GM12891 (cell line): ENCODE data around the gene GEMIN2.

Source experiments
- PAX5 ChIP-seq: IDR thresholded peaks from 2 replicates; pipeline ENCODE4 v1.6.1; 2011; ENCODE audit warnings: low read length, moderate library complexity, mild to moderate bottlenecking; ENCODE audit not compliant: insufficient read depth, severe bottlenecking
- POLR2A ChIP-seq: IDR thresholded peaks from 2 replicates; pipeline ENCODE4 v1.6.1; 2011; ENCODE audit warnings: low read depth, low read length, control low read depth
- POLR2AphosphoS5 ChIP-seq: IDR thresholded peaks from 2 replicates; pipeline ENCODE4 v1.6.1; 2011; ENCODE audit warnings: low read depth, low read length, control low read depth
- POU2F2 ChIP-seq: IDR thresholded peaks from 2 replicates; pipeline ENCODE4 v1.6.1; 2011; ENCODE audit warnings: low read depth, mild to moderate bottlenecking, control low read depth, low read length, moderate library complexity
- TAF1 ChIP-seq: IDR thresholded peaks from 2 replicates; pipeline ENCODE4 v1.6.1; 2011; ENCODE audit warnings: low read depth, low read length, control low read depth

- 0 out of 2 replicates have a peak, but pooled peaks have one; percentile 52 for TF ChIP-seq POLR2AphosphoS5
- TF ChIP-seq POLR2A, result peak; percentile 71; the same call in 1 of the 2 replicates
- TF ChIP-seq TAF1, result peak; percentile 31; the same call in 1 of the 2 replicates
- no peak for TF ChIP-seq PAX5
- TF ChIP-seq POU2F2, result no peak
Measured at GRCh38 chr14:39102969-39103957, 10.9 kb upstream of the GEMIN2 start, which contains the start of gene SEC23A.
